RWPE1 (cell line): ENCODE data around the gene SIRT3.
A peak's percentile ranks its signal among the peaks of the same experiment; 100 is the strongest.

Experiments used
- CTCF ChIA-PET: fragments of 350-600 bp; sonication (Branson Sonifier 250); formaldehyde crosslinking; extraction: SDS; loops from one replicate; lab custom pipeline; 2021; lab: Yijun Ruan, JAX
- POLR2A ChIA-PET: fragments of 400-600 bp; formaldehyde crosslinking; extraction: SDS; loops from one replicate; lab custom pipeline; 2020; ENCODE audit warnings: antibody characterized with exemption; ENCODE audit not compliant: low non-redundant PET; lab: Yijun Ruan, JAX
- DNase-seq: peaks from one replicate; pipeline ENCODE4 v3.0.0; 2012; ENCODE audit warnings: low spot score
- H3K27ac ChIP-seq: fragments of 450-650 bp; 2 replicates; pipeline ENCODE4 v1.5.1; 2017
- TF ChIP-seq, protein P1 (sequence below): fragments of 450-650 bp; conservative IDR thresholded peaks from 2 replicates; pipeline ENCODE4 v1.5.1; 2017; ENCODE audit warnings: low read depth, mild to moderate bottlenecking

SIRT3 gene

DNA sequence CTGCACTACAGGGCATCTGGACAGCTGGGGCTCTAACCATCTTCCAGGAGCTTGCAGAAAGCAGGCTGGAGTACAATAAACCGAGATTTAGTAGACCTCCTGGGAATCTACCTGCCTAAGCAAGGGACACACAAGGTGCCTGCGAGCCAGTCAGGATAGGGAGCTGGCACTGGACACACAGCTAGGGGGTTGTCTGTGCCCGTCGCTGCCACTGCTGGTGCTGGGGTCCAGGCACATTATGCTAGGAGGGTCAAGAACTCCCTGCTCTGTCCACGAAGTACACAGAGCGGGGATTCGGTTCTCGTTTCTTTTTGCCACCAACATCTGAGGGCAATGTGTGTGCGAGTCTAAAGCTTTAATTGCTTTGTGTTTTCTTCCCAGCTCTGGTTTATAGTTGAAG lies 24.4 kb downstream of the SIRT3 start:
- TF ChIP-seq, protein P1, sequence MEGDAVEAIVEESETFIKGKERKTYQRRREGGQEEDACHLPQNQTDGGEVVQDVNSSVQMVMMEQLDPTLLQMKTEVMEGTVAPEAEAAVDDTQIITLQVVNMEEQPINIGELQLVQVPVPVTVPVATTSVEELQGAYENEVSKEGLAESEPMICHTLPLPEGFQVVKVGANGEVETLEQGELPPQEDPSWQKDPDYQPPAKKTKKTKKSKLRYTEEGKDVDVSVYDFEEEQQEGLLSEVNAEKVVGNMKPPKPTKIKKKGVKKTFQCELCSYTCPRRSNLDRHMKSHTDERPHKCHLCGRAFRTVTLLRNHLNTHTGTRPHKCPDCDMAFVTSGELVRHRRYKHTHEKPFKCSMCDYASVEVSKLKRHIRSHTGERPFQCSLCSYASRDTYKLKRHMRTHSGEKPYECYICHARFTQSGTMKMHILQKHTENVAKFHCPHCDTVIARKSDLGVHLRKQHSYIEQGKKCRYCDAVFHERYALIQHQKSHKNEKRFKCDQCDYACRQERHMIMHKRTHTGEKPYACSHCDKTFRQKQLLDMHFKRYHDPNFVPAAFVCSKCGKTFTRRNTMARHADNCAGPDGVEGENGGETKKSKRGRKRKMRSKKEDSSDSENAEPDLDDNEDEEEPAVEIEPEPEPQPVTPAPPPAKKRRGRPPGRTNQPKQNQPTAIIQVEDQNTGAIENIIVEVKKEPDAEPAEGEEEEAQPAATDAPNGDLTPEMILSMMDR = no peak
- no peak overlapping the region; the same call in 1 of the 2 replicates for H3K27ac ChIP-seq
- ChIA-PET POLR2A (no interaction called here), CTCF (interaction anchor here (0.6 kb wide), 2 partner anchors 8 to 93 kb away, joined by 3 to 6 read pairs; no protein-coding TSS in a partner anchor)
- no peak for DNase-seq

DNA sequence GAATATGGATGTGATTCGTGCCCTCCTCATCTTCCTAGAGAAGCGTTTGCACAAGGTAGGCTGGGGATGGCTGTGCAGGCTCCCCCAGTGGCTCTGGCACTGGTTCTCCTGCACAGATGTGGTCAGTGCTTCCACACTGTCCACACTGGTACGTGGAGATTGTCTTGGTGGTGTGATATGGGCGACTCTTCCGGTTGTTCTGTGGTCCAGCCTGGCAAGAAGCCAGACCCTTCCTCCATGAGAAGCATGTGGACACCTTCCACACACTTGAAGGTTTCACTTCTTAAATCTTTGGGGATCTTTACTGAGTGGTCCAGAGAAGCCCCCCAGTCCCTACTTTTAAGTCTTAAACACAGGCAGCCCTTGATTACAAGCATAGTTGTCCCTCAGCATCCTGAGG lies 24.8 kb downstream of the SIRT3 start:
- TF ChIP-seq, protein P1 = no peak
- POLR2A ChIA-PET = no interaction called here
- peak overlapping the region; percentile 99 for H3K27ac ChIP-seq
- DNase-seq = no peak
- CTCF ChIA-PET = interaction anchor here (0.6 kb wide), 1 partner anchor 93 kb away, joined by 6 read pairs; no protein-coding TSS in a partner anchor

DNA sequence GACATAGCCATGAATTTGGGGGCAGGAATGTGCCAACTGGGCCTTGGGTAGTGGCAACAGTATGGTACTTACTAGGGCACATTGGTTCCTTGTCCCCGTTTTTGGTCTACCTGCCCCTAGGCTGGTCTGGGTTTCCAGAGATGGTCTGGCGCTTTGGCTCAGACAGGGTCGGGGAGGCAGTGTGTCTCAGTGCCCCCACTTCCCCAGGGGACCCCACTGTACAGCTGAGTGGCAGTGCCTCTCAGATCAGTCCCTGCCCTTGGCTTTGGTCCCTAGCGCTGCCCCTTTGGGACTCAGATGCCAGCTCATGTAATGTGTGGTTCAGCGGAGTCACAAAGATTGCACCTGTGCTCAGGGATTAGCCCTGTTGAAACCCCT lies 25.4 kb downstream of the SIRT3 start:
- POLR2A ChIA-PET = no interaction called here

GRCh38 chr11:210122-210802 lies 25.9 kb downstream of the SIRT3 start:
- ChIA-PET CTCF (interaction anchor here (0.6 kb wide), 1 partner anchor 20 kb away, joined by 3 read pairs; no protein-coding TSS in a partner anchor), POLR2A (no interaction called here)
- DNase-seq = peak; percentile 64
- H3K27ac ChIP-seq = peak overlapping the region; percentile 99
- TF ChIP-seq, protein P1 = no peak

More for the DNA sequence above, 25.4 kb downstream of the SIRT3 start:
- CTCF ChIA-PET = no interaction called here
- DNase-seq = no peak
- TF ChIP-seq, protein P1 = no peak
- peak overlapping the region; percentile 99 for H3K27ac ChIP-seq

DNA sequence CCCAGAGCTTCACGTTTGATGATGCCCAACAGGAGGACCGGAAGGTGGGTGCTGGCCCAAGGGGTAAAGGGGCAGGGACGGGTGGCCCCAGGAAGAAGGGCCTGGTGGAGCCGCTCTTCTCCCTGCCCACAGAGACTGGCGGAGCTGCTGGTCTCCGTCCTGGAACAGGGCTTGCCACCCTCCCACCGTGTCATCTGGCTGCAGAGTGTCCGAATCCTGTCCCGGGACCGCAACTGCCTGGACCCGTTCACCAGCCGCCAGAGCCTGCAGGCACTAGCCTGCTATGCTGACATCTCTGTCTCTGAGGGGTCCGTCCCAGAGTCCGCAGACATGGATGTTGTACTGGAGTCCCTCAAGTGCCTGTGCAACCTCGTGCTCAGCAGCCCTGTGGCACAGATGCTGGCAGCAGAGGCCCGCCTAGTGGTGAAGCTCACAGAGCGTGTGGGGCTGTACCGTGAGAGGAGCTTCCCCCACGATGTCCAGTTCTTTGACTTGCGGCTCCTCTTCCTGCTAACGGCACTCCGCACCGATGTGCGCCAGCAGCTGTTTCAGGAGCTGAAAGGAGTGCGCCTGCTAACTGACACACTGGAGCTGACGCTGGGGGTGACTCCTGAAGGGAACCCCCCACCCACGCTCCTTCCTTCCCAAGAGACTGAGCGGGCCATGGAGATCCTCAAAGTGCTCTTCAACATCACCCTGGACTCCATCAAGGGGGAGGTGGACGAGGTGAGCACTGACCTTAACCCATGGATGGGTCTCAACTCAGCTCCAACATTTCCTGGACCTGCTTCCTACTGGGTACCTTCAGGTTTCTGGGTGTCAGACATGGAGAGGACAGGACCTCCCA lies 26.6 kb downstream of the SIRT3 start:
- ChIA-PET POLR2A (no interaction called here), CTCF (interaction anchor here (0.6 kb wide), 1 partner anchor 20 kb away, joined by 3 read pairs; no protein-coding TSS in a partner anchor)
- H3K27ac ChIP-seq = peak overlapping the region; percentile 99
- TF ChIP-seq, protein P1 = no peak
- DNase-seq = no peak

- TF ChIP-seq, protein P1 = no peak
- POLR2A ChIA-PET = no interaction called here
- peak overlapping the region; percentile 99 for H3K27ac ChIP-seq
- CTCF ChIA-PET = no interaction called here
- DNase-seq = no peak
Observed at GRCh38 chr11:208917-209260, 27.3 kb downstream of the SIRT3 start.
